ENCODE results near the gene SERPINB1. TPM values are rescaled to one million over a fixed set of nuclear protein-coding genes. Genes with fewer than 3 reads are reported as not detected.

Gene SERPINB1
- total and polyA plus RNA-seq, 3 experiments from 2014 or later = 40.4 to 103 (median 42.4) TPM

- no peaks in the 10 kb centered on the region for H3K9me3 ChIP-seq (ENCODE audit: low read length)
- Mint-ChIP-seq H3K9me3 (no peaks in the 10 kb centered on the region), H3K36me3 (peaks cover 0 to 2% (median 1%) of the 10 kb centered on the region in 3 donors), H3K4me1 (peaks cover 51 to 68% (median 55%) of the 10 kb centered on the region in 3 donors), H3K4me3 (no peak overlapping the region), H3K27ac (peak overlapping the region; percentile 47 to 100 (median 77)), H3K27me3 (no peaks in the 10 kb centered on the region)
- ChIA-PET CTCF (no interaction called here), POLR2A (no interaction called here)
- DNase-seq = no peak
- peak overlapping the region; percentile 85 for H3K27ac ChIP-seq (ENCODE audit: low read depth, low read length)
- H3K27me3 ChIP-seq (ENCODE audit: insufficient read depth, low read length, poor library complexity, severe bottlenecking) = no peaks in the 10 kb centered on the region
- H3K4me1 ChIP-seq (ENCODE audit: insufficient read depth, low read length) = peaks cover 58% of the 10 kb centered on the region
- H3K36me3 ChIP-seq (ENCODE audit: insufficient read depth, low read length) = no peaks in the 10 kb centered on the region
- H3K4me3 ChIP-seq (ENCODE audit: low read length) = no peak overlapping the region
Measured at GRCh38 chr6:2852514-2852855, 10.8 kb upstream of the SERPINB1 start.

- Histone ChIP-seq H3K27ac (ENCODE audit: low read depth, low read length) (no peak overlapping the region), H3K4me1 (ENCODE audit: insufficient read depth, low read length) (peaks cover 55% of the 10 kb centered on the region), H3K4me3 (ENCODE audit: low read length) (no peak overlapping the region), H3K27me3 (ENCODE audit: insufficient read depth, low read length, poor library complexity, severe bottlenecking) (no peaks in the 10 kb centered on the region), H3K9me3 (ENCODE audit: low read length) (no peaks in the 10 kb centered on the region), H3K36me3 (ENCODE audit: insufficient read depth, low read length) (no peaks in the 10 kb centered on the region)
- POLR2A ChIA-PET = interaction anchor here (1.1 kb wide), 1 partner anchor 10 kb away, joined by 3 read pairs; the partner anchor contains the start of gene SERPINB1
- Mint-ChIP-seq H3K27ac (peak overlapping the region in 6 of 8 donors; percentile 47 to 91 (median 70)), H3K4me1 (peaks cover 48 to 66% (median 53%) of the 10 kb centered on the region in 3 donors), H3K4me3 (no peak overlapping the region), H3K36me3 (peaks cover 0 to 2% (median 1%) of the 10 kb centered on the region in 3 donors), H3K9me3 (no peaks in the 10 kb centered on the region), H3K27me3 (no peaks in the 10 kb centered on the region)
- DNase-seq = no peak
- CTCF ChIA-PET = no interaction called here
Measured at GRCh38 chr6:2851727-2852513, 10.3 kb upstream of the SERPINB1 start.

- no peak for DNase-seq
- peaks cover 0 to 2% (median 1%) of the 10 kb centered on the region in 3 donors for H3K36me3 Mint-ChIP-seq
- H3K4me1 ChIP-seq (ENCODE audit: insufficient read depth, low read length) = peaks cover 48% of the 10 kb centered on the region
- H3K4me3 ChIP-seq (ENCODE audit: low read length) = no peak overlapping the region
- ChIA-PET POLR2A (interaction anchor here (1.1 kb wide), 2 partner anchors 11 to 26 kb away, joined by 5 to 7 read pairs; no protein-coding TSS in a partner anchor), CTCF (interaction anchor here (1.3 to 13.5 kb wide), 9 partner anchors 8 to 217 kb away, joined by 3 to 196 read pairs (median 6); partner anchors contain the start of gene RIPK1)
- no peaks in the 10 kb centered on the region for H3K27me3 ChIP-seq (ENCODE audit: insufficient read depth, low read length, poor library complexity, severe bottlenecking)
- peaks cover 48 to 61% (median 50%) of the 10 kb centered on the region in 3 donors for H3K4me1 Mint-ChIP-seq
- no peaks in the 10 kb centered on the region for H3K9me3 ChIP-seq (ENCODE audit: low read length)
- no peak overlapping the region for H3K4me3 Mint-ChIP-seq
- H3K27ac ChIP-seq (ENCODE audit: low read depth, low read length) = no peak overlapping the region
- no peaks in the 10 kb centered on the region for H3K9me3 Mint-ChIP-seq
- no peaks in the 10 kb centered on the region for H3K36me3 ChIP-seq (ENCODE audit: insufficient read depth, low read length)
- no peaks in the 10 kb centered on the region for H3K27me3 Mint-ChIP-seq
- peak overlapping the region in 5 of 8 donors; percentile 10 to 77 (median 38) for H3K27ac Mint-ChIP-seq
Measured at GRCh38 chr6:2850538-2851113, 9.0 kb upstream of the SERPINB1 start.

GRCh38 chr6:2848851-2849250 lies 7.2 kb upstream of the SERPINB1 start:
- Mint-ChIP-seq H3K27me3 (no peaks in the 10 kb centered on the region), H3K4me3 (peak overlapping the region in 5 of 7 donors; percentile 4 to 62 (median 30)), H3K36me3 (peaks cover 0 to 2% (median 1%) of the 10 kb centered on the region in 3 donors), H3K9me3 (no peaks in the 10 kb centered on the region), H3K4me1 (peaks cover 32 to 44% (median 34%) of the 10 kb centered on the region in 3 donors), H3K27ac (peak overlapping the region in 7 of 8 donors; percentile 1 to 94 (median 89))
- Histone ChIP-seq H3K4me1 (ENCODE audit: insufficient read depth, low read length) (peaks cover 31% of the 10 kb centered on the region), H3K4me3 (ENCODE audit: low read length) (no peak overlapping the region), H3K27me3 (ENCODE audit: insufficient read depth, low read length, poor library complexity, severe bottlenecking) (no peaks in the 10 kb centered on the region), H3K27ac (ENCODE audit: low read depth, low read length) (no peak overlapping the region), H3K9me3 (ENCODE audit: low read length) (no peaks in the 10 kb centered on the region), H3K36me3 (ENCODE audit: insufficient read depth, low read length) (no peaks in the 10 kb centered on the region)
- ChIA-PET POLR2A (interaction anchor here (0.6 to 1.9 kb wide), 7 partner anchors 10 to 141 kb away, joined by 3 to 8 read pairs (median 4); partner anchors contain the start of gene SERPINB9), CTCF (interaction anchor here (1.0 to 13.5 kb wide), 5 partner anchors 9 to 140 kb away, joined by 3 to 196 read pairs (median 22); no protein-coding TSS in a partner anchor)
- peak; percentile 19 to 77 (median 55) for DNase-seq

- no peak for DNase-seq
- Histone ChIP-seq H3K36me3 (ENCODE audit: insufficient read depth, low read length) (no peaks in the 10 kb centered on the region), H3K27ac (ENCODE audit: low read depth, low read length) (no peak overlapping the region), H3K9me3 (ENCODE audit: low read length) (no peaks in the 10 kb centered on the region), H3K4me1 (ENCODE audit: insufficient read depth, low read length) (peaks cover 33% of the 10 kb centered on the region), H3K27me3 (ENCODE audit: insufficient read depth, low read length, poor library complexity, severe bottlenecking) (no peaks in the 10 kb centered on the region), H3K4me3 (ENCODE audit: low read length) (no peak overlapping the region)
- H3K9me3 Mint-ChIP-seq = no peaks in the 10 kb centered on the region
- peaks cover 39 to 50% (median 48%) of the 10 kb centered on the region in 3 donors for H3K4me1 Mint-ChIP-seq
- H3K27ac Mint-ChIP-seq = peak overlapping the region in 4 of 8 donors; percentile 28 to 83 (median 76)
- no peaks in the 10 kb centered on the region for H3K27me3 Mint-ChIP-seq
- ChIA-PET POLR2A (interaction anchor here (0.8 to 2.2 kb wide), 11 partner anchors 12 to 144 kb away, joined by 3 to 18 read pairs (median 5); partner anchors contain the start of genes SERPINB9 and WRNIP1), CTCF (interaction anchor here (0.8 to 13.5 kb wide), 38 partner anchors 9 to 211 kb away, joined by 3 to 196 read pairs (median 7); partner anchors contain the start of genes SERPINB6 and SERPINB9)
- H3K36me3 Mint-ChIP-seq = peaks cover 0 to 6% (median 2%) of the 10 kb centered on the region in 3 donors
- H3K4me3 Mint-ChIP-seq = peak overlapping the region in 6 of 7 donors; percentile 7 to 75 (median 57)
Measured at GRCh38 chr6:2845880-2846208, 4.2 kb upstream of the SERPINB1 start.

GRCh38 chr6:2844008-2844407 lies 2.3 kb upstream of the SERPINB1 start:
- H3K9me3 ChIP-seq (ENCODE audit: low read length) = no peaks in the 10 kb centered on the region
- peaks cover 56 to 65% (median 63%) of the 10 kb centered on the region in 3 donors for H3K4me1 Mint-ChIP-seq
- no peak overlapping the region for H3K4me3 ChIP-seq (ENCODE audit: low read length)
- CTCF ChIA-PET = interaction anchor here (1.0 to 13.5 kb wide), 6 partner anchors 53 to 146 kb away, joined by 4 to 196 read pairs (median 18); no protein-coding TSS in a partner anchor
- H3K4me1 ChIP-seq (ENCODE audit: insufficient read depth, low read length) = peaks cover 47% of the 10 kb centered on the region
- H3K36me3 ChIP-seq (ENCODE audit: insufficient read depth, low read length) = no peaks in the 10 kb centered on the region
- DNase-seq = no peak
- H3K9me3 Mint-ChIP-seq = no peaks in the 10 kb centered on the region
- POLR2A ChIA-PET = interaction anchor here (0.6 kb wide), 2 partner anchors 93 to 112 kb away, joined by 3 read pairs; no protein-coding TSS in a partner anchor
- no peak overlapping the region for H3K27ac ChIP-seq (ENCODE audit: low read depth, low read length)
- peaks cover 0 to 22% (median 4%) of the 10 kb centered on the region in 3 donors for H3K36me3 Mint-ChIP-seq
- H3K4me3 Mint-ChIP-seq = peak overlapping the region in 3 of 7 donors; percentile 3 to 95 (median 40)
- no peaks in the 10 kb centered on the region for H3K27me3 Mint-ChIP-seq
- peak overlapping the region in 5 of 8 donors; percentile 31 to 96 (median 69) for H3K27ac Mint-ChIP-seq
- no peaks in the 10 kb centered on the region for H3K27me3 ChIP-seq (ENCODE audit: insufficient read depth, low read length, poor library complexity, severe bottlenecking)

GRCh38 chr6:2843138-2843740 lies 1.6 kb upstream of the SERPINB1 start:
- H3K4me3 Mint-ChIP-seq = peak overlapping the region in 4 of 7 donors; percentile 29 to 95 (median 72)
- H3K27me3 ChIP-seq (ENCODE audit: insufficient read depth, low read length, poor library complexity, severe bottlenecking) = no peaks in the 10 kb centered on the region
- no peaks in the 10 kb centered on the region for H3K36me3 ChIP-seq (ENCODE audit: insufficient read depth, low read length)
- no peaks in the 10 kb centered on the region for H3K9me3 ChIP-seq (ENCODE audit: low read length)
- H3K27me3 Mint-ChIP-seq = no peaks in the 10 kb centered on the region
- CTCF ChIA-PET = interaction anchor here (1.0 to 13.5 kb wide), 8 partner anchors 10 to 146 kb away, joined by 3 to 196 read pairs (median 5); no protein-coding TSS in a partner anchor
- no peak overlapping the region for H3K27ac ChIP-seq (ENCODE audit: low read depth, low read length)
- POLR2A ChIA-PET = interaction anchor here (0.6 to 2.3 kb wide), 3 partner anchors 68 to 147 kb away, joined by 3 to 29 read pairs (median 9); no protein-coding TSS in a partner anchor
- peaks cover 40% of the 10 kb centered on the region for H3K4me1 ChIP-seq (ENCODE audit: insufficient read depth, low read length)
- H3K9me3 Mint-ChIP-seq = no peaks in the 10 kb centered on the region
- DNase-seq = peak in 1 of 5 donors; percentile 29
- H3K27ac Mint-ChIP-seq = peak overlapping the region in 7 of 8 donors; percentile 29 to 96 (median 89)
- H3K36me3 Mint-ChIP-seq = peaks cover 0 to 26% (median 4%) of the 10 kb centered on the region in 3 donors
- peaks cover 48 to 61% (median 59%) of the 10 kb centered on the region in 3 donors for H3K4me1 Mint-ChIP-seq
- no peak overlapping the region for H3K4me3 ChIP-seq (ENCODE audit: low read length)
